ENCODE measurements around the gene CCDC27.

DNA sequence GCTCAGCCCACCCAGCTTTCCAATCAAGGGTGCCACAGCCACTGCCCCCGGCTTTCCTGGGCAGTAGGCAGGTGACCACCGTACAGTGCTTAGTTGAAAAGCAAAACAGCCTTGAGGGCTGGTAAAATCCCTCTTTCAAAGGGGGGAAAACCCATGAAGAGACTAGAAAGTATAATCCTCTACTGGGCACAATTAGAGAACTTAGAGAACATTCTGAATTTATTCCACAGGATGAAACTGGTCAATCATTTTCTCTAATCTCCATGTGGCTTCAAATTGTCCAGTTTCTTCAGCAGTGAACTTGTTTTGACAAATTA, 59.3 kb downstream of the CCDC27 start:
- TF ChIP-seq, protein P1, sequence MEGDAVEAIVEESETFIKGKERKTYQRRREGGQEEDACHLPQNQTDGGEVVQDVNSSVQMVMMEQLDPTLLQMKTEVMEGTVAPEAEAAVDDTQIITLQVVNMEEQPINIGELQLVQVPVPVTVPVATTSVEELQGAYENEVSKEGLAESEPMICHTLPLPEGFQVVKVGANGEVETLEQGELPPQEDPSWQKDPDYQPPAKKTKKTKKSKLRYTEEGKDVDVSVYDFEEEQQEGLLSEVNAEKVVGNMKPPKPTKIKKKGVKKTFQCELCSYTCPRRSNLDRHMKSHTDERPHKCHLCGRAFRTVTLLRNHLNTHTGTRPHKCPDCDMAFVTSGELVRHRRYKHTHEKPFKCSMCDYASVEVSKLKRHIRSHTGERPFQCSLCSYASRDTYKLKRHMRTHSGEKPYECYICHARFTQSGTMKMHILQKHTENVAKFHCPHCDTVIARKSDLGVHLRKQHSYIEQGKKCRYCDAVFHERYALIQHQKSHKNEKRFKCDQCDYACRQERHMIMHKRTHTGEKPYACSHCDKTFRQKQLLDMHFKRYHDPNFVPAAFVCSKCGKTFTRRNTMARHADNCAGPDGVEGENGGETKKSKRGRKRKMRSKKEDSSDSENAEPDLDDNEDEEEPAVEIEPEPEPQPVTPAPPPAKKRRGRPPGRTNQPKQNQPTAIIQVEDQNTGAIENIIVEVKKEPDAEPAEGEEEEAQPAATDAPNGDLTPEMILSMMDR (IDR thresholded peaks at IDR 0.05), result no peak
- TF ChIP-seq, protein P2, sequence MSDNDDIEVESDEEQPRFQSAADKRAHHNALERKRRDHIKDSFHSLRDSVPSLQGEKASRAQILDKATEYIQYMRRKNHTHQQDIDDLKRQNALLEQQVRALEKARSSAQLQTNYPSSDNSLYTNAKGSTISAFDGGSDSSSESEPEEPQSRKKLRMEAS (CRISPR knock-in tag; IDR thresholded peaks at IDR 0.05), result no peak
- TF ChIP-seq, protein P3, sequence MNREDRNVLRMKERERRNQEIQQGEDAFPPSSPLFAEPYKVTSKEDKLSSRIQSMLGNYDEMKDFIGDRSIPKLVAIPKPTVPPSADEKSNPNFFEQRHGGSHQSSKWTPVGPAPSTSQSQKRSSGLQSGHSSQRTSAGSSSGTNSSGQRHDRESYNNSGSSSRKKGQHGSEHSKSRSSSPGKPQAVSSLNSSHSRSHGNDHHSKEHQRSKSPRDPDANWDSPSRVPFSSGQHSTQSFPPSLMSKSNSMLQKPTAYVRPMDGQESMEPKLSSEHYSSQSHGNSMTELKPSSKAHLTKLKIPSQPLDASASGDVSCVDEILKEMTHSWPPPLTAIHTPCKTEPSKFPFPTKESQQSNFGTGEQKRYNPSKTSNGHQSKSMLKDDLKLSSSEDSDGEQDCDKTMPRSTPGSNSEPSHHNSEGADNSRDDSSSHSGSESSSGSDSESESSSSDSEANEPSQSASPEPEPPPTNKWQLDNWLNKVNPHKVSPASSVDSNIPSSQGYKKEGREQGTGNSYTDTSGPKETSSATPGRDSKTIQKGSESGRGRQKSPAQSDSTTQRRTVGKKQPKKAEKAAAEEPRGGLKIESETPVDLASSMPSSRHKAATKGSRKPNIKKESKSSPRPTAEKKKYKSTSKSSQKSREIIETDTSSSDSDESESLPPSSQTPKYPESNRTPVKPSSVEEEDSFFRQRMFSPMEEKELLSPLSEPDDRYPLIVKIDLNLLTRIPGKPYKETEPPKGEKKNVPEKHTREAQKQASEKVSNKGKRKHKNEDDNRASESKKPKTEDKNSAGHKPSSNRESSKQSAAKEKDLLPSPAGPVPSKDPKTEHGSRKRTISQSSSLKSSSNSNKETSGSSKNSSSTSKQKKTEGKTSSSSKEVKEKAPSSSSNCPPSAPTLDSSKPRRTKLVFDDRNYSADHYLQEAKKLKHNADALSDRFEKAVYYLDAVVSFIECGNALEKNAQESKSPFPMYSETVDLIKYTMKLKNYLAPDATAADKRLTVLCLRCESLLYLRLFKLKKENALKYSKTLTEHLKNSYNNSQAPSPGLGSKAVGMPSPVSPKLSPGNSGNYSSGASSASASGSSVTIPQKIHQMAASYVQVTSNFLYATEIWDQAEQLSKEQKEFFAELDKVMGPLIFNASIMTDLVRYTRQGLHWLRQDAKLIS (CRISPR knock-in tag; IDR thresholded peaks at IDR 0.05; ENCODE audit: borderline replicate concordance), result no peak
